NCI-H2029 treated with DMSO at 0.1 percent for 48 hours (cell line): Measurements from ENCODE around the gene FUT8.

Source experiments
- DNase-seq: peaks from one replicate; lab custom pipeline; 2025; lab: John Stamatoyannopoulos, UW

FUT8 gene

DNA sequence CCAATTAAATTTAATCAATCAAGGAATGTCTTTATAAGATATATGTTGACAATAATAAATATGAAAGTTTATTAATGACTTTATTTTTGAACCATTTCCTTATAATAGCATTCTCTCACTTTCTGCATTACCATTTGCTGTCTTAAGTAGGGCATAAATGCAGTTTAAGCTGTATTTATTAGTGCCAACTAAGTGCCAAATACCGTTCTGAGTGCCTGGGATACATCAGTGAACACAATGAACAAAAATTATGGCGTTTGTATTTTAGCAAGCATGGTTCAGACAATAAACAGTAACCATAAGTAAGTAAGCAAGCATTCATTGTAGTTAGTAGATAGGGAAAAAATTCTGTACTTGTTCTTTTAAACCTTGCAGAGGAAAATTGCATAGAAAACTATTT, 145.8 kb downstream of the FUT8 start:
- DNase-seq = no peak

- DNase-seq = no peak
These were observed 148.0 kb downstream of the FUT8 start for GRCh38 chr14:65560340-65561027.

- DNase-seq = no peak
These were observed 151.8 kb downstream of the FUT8 start for GRCh38 chr14:65564370-65564769.

GRCh38 chr14:65565948-65566347, 153.4 kb downstream of the FUT8 start:
- DNase-seq = no peak

DNA sequence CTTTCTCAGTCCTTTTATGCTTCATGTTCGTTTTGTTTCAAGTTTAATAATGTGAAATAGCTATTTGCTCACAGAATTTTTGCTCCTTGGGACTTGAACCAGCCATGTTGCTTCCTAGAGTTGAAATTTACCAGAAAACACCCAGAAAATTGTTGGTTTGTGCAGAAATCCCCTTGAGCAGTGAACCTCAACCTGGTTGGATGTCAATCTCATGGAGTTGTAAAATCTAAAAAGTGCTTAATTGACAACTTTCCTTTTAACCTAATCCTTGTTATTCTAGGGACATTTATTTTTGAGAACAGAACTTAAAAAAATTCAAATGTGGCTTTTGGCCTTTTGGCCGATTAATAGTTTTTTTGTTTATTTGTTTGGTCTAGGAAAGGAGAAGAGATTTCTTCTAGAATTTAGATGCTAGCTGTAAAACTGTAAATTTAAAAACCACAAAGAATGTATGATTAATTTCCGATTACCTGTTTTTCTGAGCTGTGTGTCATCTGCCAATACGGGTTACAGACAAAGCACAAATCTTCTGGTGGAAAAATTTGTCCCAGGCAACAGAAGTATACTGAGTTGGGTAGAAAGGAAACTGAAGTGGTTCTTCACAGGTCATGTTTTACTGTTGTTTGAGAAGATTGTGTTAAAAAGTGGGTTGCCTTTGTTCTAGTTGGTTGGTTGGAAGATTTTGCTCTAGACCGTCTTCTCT, 154.4 kb downstream of the FUT8 start:
- no peak for DNase-seq

DNA sequence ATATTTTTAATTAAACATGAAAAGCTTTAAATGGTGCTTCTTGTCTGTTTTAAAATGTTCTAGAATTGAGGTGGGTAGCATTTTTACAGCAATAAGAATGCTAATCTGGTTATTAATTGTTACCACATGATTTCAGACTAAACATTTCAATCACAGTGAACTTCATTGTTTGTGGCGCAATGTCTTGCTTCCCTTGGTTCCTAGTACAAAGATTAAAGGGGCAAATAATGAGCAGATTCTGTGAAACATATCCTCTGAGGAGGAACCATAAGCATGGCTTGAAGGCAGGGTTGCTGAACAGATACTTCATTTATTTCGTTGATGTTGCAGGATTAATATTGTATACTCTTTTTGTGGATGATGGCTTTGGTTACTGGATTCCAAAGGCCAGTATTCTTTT, 162.1 kb downstream of the FUT8 start:
- DNase-seq = no peak

GRCh38 chr14:65575389-65575788, 162.9 kb downstream of the FUT8 start:
- DNase-seq = no peak

GRCh38 chr14:65580973-65581372, 168.4 kb downstream of the FUT8 start:
- no peak for DNase-seq

- no peak for DNase-seq
These were observed 168.8 kb downstream of the FUT8 start for GRCh38 chr14:65581378-65581777.

GRCh38 chr14:65581799-65582198, 169.3 kb downstream of the FUT8 start:
- DNase-seq = no peak

DNA sequence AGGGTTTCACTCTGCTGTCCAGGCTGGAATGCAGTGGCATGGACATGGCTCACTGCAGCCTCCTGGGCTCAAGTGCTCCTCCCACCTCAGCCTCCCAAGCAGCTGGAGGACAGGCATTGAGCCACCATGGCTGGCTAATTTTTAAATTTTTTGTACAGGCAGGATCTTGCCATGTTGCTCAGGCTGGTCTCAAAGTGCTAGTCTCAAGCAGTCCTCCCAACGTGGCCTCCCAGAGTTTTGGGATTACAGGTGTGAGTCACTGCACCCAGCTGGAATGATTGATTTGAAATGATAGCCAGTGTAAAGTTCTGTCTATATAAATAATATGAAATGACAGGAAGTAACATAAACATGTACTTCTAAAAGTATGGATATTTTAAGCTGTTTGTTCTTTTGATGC, 172.7 kb downstream of the FUT8 start:
- DNase-seq = no peak

DNA sequence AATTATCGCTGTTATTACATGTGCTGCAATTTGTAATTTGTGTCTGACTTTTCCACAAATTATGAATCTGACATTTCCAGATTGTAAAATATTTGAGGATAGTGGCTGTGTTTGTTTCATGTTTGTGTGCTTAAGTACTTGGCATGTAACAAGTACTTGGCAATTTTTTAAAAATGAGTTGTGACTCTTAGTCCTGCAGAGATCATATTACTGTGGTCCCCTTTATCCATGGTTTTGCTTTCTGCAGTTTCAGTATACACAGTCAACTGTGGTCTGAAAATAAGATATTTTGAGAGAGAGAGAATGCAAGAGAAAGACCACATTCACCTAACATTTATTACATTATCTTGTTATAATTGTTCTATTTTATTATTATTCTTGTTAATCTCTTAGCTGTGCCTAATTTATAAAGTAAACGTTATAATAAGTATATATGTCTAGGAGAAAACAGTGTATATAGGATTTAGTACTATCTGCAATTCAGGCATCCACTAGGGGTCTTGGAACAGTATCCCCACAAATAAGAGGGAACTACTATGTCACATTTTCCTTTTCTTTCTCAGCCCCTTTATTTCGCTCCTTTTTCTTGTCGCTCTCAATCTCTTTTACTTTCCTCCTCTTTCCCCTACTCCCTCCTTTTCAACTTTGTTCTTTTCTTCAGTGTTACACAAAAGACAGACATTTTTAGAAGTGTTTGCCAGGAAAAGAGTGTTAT, 176.1 kb downstream of the FUT8 start:
- peak; percentile 12 for DNase-seq

- no peak for DNase-seq
These were observed 181.8 kb downstream of the FUT8 start for GRCh38 chr14:65594153-65594881.

GRCh38 chr14:65594882-65595237, 182.3 kb downstream of the FUT8 start:
- DNase-seq = no peak

GRCh38 chr14:65599375-65599774, 186.8 kb downstream of the FUT8 start:
- DNase-seq = no peak

- DNase-seq = no peak
These were observed 188.2 kb downstream of the FUT8 start for GRCh38 chr14:65600742-65601141.

GRCh38 chr14:65604535-65604934, 192.0 kb downstream of the FUT8 start:
- DNase-seq = no peak

- no peak for DNase-seq
These were observed 192.4 kb downstream of the FUT8 start for GRCh38 chr14:65604936-65605335.

DNA sequence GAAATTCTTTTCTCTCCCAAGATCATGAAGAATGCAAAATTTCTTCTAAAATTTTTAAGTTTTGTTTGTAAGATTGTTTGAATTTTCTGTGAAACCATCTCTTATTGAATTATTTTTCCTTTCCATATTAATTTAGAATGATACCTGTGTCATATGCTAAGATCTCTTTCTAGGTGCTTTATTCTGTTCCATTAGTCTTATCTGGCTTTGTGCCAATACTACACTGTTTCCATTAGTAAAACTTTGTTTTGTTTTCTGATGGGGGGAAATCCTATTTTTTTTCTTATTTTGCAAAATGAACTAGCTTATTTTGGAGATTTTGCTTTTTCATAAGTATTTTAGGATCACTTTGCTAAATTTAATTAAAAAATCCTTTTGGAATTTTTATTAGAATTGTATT, 193.9 kb downstream of the FUT8 start:
- no peak for DNase-seq

DNA sequence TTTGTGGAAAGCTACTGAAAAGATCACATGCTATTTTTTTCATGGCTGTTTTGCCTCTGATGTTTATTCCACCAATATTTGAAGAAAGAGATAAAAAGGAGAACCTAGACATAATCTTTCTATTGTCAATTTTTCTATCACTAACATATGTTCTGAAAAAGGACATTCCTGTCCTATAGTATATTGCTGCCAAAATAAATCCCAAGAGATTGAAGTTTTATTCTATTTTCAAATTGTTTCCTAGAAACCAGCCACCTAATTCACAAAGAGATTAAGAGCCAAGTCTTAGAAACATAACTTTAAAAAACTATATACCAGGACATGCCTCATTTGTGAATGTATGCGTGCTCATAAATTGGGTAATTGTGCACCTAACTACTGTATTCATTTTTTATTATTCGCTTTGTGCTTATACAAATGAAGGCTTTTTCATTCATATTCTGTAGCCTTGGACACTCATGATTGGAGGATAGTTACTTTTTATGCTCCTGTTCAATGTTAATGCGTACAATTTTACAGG, 200.7 kb downstream of the FUT8 start:
- DNase-seq = no peak

- no peak for DNase-seq
These were observed 206.5 kb downstream of the FUT8 start for GRCh38 chr14:65618996-65619395.

- DNase-seq = no peak
These were observed 207.7 kb downstream of the FUT8 start for GRCh38 chr14:65620195-65620594.
